ENCODE results near the gene TACSTD2. TPM values are rescaled to one million over a fixed set of nuclear protein-coding genes. Genes with fewer than 3 reads are reported as not detected.
"Not testable (repeated sequence)": the region's sequence is repeated elsewhere in the genome, so short reads cannot be mapped to it uniquely, and the experiment has no call there.

TACSTD2 gene, protein sequence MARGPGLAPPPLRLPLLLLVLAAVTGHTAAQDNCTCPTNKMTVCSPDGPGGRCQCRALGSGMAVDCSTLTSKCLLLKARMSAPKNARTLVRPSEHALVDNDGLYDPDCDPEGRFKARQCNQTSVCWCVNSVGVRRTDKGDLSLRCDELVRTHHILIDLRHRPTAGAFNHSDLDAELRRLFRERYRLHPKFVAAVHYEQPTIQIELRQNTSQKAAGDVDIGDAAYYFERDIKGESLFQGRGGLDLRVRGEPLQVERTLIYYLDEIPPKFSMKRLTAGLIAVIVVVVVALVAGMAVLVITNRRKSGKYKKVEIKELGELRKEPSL
- total RNA-seq = 124 and 246 TPM in 2 replicates

- Histone ChIP-seq H3K27me3 (ENCODE audit: control insufficient read depth, insufficient read depth, low read length) (no peaks in the 10 kb centered on the region), H3K36me3 (ENCODE audit: control insufficient read depth, insufficient read depth, low read length) (no peaks in the 10 kb centered on the region), H3K4me3 (ENCODE audit: low read depth, low read length) (peak within 1 kb of the TSS; percentile 84)
- DNase-seq (ENCODE audit: low read depth) = peak; percentile 89
- no peak for FAIRE-seq
- TF ChIP-seq, protein P1, sequence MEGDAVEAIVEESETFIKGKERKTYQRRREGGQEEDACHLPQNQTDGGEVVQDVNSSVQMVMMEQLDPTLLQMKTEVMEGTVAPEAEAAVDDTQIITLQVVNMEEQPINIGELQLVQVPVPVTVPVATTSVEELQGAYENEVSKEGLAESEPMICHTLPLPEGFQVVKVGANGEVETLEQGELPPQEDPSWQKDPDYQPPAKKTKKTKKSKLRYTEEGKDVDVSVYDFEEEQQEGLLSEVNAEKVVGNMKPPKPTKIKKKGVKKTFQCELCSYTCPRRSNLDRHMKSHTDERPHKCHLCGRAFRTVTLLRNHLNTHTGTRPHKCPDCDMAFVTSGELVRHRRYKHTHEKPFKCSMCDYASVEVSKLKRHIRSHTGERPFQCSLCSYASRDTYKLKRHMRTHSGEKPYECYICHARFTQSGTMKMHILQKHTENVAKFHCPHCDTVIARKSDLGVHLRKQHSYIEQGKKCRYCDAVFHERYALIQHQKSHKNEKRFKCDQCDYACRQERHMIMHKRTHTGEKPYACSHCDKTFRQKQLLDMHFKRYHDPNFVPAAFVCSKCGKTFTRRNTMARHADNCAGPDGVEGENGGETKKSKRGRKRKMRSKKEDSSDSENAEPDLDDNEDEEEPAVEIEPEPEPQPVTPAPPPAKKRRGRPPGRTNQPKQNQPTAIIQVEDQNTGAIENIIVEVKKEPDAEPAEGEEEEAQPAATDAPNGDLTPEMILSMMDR (IDR thresholded peaks at IDR 0.05; ENCODE audit: insufficient read depth, low read length, severe bottlenecking) = peak; percentile 6
These were observed at the start of gene TACSTD2 for GRCh38 chr1:58576727-58577653. Gene TACSTD2, minus strand, starts transcription at chr1:58577252. Its CDS starts 96 bp downstream, at chr1:58577156.

GRCh38 chr1:58626293-58626692 lies 49.2 kb upstream of the TACSTD2 start:
- DNase-seq (ENCODE audit: low read depth) = no peak
- TF ChIP-seq, protein P1 (IDR thresholded peaks at IDR 0.05; ENCODE audit: insufficient read depth, low read length, severe bottlenecking) = no peak
- FAIRE-seq = no peak
- H3K27me3 ChIP-seq (ENCODE audit: control insufficient read depth, insufficient read depth, low read length) = no peaks in the 10 kb centered on the region
- H3K4me3 ChIP-seq (ENCODE audit: low read depth, low read length) = no peak overlapping the region
- no peaks in the 10 kb centered on the region for H3K36me3 ChIP-seq (ENCODE audit: control insufficient read depth, insufficient read depth, low read length)

- H3K4me3 ChIP-seq (ENCODE audit: low read depth, low read length); DNase-seq (ENCODE audit: low read depth); FAIRE-seq: not testable (repeated sequence)
These were observed 46.2 kb upstream of the TACSTD2 start for GRCh38 chr1:58623259-58623658.

GRCh38 chr1:58622571-58622970 lies 45.5 kb upstream of the TACSTD2 start:
- TF ChIP-seq, protein P1 (IDR thresholded peaks at IDR 0.05; ENCODE audit: insufficient read depth, low read length, severe bottlenecking) = no peak

More at GRCh38 chr1:58623259-58623658, 46.2 kb upstream of the TACSTD2 start:
- not testable (repeated sequence) for H3K27me3 ChIP-seq (ENCODE audit: control insufficient read depth, insufficient read depth, low read length); H3K36me3 ChIP-seq (ENCODE audit: control insufficient read depth, insufficient read depth, low read length)

DNA sequence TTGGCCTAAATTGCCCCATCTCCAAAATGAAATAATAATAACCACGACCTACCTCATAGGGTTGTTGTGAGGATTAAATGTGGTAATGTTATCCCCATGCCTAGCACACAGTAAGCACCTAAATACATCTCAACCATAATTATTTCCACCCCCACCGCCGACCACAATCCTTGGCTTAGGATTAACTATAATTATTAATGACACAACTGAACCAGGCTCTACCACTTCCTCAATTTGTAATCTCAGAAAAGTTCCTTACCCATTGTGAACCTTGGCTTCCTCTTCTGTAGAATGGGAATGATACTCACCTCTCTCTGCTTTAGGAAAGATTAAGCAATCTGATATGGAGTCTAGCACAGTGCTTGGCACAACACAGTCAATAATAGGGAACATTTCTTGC lies 44.3 kb upstream of the TACSTD2 start:
- no peak overlapping the region for H3K4me3 ChIP-seq (ENCODE audit: low read depth, low read length)
- DNase-seq (ENCODE audit: low read depth) (no peak), FAIRE-seq (no peak)
- TF ChIP-seq, protein P1 (IDR thresholded peaks at IDR 0.05; ENCODE audit: insufficient read depth, low read length, severe bottlenecking) = no peak
- no peaks in the 10 kb centered on the region for H3K27me3 ChIP-seq (ENCODE audit: control insufficient read depth, insufficient read depth, low read length)
- H3K36me3 ChIP-seq (ENCODE audit: control insufficient read depth, insufficient read depth, low read length) = no peaks in the 10 kb centered on the region

More at GRCh38 chr1:58622571-58622970, 45.5 kb upstream of the TACSTD2 start:
- no peak for DNase-seq (ENCODE audit: low read depth)
- FAIRE-seq = no peak
- Histone ChIP-seq H3K27me3 (ENCODE audit: control insufficient read depth, insufficient read depth, low read length) (no peaks in the 10 kb centered on the region), H3K4me3 (ENCODE audit: low read depth, low read length) (no peak overlapping the region), H3K36me3 (ENCODE audit: control insufficient read depth, insufficient read depth, low read length) (no peaks in the 10 kb centered on the region)

DNA sequence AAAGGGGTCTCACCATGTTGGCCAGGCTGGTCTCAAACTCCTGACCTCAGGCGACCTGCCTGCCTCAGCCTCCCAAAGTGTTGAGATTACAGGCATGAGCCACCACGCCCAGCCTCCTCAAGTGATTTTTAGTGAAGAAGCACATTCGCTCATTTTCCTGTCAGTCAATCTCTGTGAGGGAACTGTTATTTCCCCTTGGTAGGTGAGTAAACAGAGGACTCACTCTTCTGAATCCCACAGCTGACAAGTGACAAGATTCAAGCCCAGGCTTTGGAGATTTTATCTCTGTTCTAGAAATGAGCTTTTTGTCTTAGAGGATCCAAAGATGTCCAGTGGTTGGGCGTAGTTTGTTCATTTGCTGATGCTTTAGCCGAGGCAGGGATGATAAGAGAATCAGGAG lies 43.9 kb upstream of the TACSTD2 start:
- TF ChIP-seq, protein P1 (IDR thresholded peaks at IDR 0.05; ENCODE audit: insufficient read depth, low read length, severe bottlenecking) = no peak
- H3K4me3 ChIP-seq (ENCODE audit: low read depth, low read length) = no peak overlapping the region
- DNase-seq (ENCODE audit: low read depth) (peak; percentile 82), FAIRE-seq (no peak)
- H3K27me3 ChIP-seq (ENCODE audit: control insufficient read depth, insufficient read depth, low read length) = no peaks in the 10 kb centered on the region
- H3K36me3 ChIP-seq (ENCODE audit: control insufficient read depth, insufficient read depth, low read length) = no peaks in the 10 kb centered on the region

All from bronchial epithelial cell (primary cell).